Measurements from ENCODE around the gene ECSCR.
A peak's percentile ranks its signal among the peaks of the same experiment; 100 is the strongest.
"Not testable (repeated sequence)": the region's sequence is repeated elsewhere in the genome, so short reads cannot be mapped to it uniquely, and the experiment has no call there.

ECSCR gene

DNA sequence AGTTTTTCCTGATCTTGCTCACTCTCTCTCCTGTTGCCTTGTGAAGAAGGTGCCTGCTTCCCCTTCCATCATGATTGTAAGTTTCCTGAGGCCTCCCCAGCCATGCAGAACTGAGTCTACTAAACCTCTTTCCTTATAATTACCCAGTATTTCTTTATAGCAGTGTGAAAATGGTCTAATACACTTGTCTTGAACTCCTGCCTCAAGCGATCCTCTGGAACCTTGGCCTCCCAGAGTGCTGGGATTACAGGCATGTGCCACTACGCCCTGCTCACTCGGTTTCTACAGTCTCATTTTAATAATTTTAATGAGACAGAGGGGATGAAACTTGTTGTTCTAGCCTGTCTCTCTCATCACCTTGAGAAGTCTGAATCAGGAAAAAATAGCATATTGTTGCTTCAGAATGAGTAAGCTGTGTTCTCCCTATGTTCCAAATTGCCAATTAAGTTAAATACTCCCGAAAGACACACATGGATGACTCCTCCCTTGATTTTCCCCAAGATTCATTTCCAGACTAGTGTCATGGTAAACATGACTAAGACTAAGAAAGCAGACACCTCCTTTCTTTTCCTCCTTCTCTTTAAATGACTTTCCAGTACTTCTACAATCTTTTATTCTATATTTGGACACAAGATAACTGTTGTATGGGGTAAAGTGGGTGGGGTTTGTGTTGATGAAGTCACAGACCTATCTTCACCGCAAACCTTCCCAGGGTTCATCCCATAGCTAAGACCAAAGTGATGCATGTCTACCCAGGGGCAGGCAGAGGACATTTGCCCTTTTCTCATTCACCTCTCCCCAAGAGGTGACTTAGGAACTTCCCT lies 15.4 kb downstream of the ECSCR start:
- DNase-seq (ENCODE audit: low read depth) = no peak

DNA sequence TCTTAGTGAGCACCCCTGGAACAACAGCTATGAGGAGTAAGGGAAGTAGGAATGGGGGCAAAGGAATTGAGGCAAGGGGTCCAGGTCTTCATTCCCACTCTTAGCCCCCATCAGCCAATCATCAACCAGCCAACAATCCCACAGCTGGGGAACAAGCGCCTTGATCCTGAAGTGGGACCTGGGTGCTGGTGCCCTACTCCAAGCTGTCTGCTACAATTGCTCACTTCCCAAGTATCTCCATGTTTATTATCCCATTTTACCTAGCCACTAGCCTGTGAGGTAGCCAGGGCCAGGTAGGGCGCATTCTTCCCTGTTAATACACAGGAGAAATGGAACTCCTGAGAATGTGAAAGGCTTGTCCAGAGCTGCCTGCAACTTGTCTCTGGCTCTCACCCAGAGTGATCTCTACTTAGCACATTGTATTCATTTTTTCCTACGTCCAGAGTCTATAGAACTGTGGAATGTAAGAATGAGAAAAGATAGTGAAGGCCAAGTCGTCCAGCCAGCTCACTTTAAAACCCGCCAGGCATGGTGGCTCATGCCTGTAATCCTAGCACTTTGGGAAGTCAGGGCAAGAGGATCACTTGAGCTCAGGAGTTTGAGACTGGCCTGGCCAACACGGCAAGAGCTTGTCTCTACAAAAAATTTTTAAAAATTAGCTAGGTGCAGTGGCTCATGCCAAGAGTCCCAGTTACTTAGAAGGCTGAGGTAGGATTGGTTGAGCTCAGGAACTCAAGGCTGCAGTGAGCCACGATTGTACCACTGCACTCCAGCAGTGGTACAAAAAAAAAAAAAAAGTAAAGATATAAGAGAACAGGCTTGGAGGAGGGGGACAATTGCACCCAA lies 17.0 kb downstream of the ECSCR start:
- DNase-seq (ENCODE audit: low read depth) = no peak

DNA sequence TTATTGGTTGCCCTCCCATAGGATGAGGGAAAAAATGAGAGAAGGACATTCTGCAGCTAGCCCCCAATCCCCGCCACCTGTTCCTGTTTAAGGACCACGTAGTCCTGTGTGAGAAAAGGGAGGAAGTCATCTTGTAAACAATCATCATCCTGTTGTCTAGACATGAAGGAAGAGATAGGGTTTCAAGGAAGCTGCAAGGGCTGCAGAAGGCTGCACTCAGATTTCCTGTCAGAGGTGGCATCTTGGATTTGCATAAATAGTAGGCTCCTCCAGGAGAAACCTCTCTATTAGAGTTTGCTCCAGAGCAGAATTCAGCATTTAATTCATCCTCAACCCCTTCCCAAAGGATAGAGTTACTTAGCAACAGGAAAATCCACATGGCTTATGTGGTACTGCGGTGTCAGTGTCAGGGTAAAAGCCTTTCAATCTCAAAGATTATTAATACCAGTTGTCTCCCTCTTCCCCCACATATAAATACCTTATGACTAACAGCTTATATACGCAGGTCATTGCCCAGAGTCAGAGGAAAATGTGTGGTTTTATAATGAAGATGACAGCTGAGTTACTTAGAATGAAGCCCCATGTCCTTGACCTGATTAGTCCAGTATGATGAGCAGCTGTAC lies 18.6 kb downstream of the ECSCR start:
- DNase-seq (ENCODE audit: low read depth) = no peak

- not testable (repeated sequence) for DNase-seq (ENCODE audit: low read depth)
Measured at GRCh38 chr5:139440416-139440815, 22.1 kb downstream of the ECSCR start.

GRCh38 chr5:139439013-139439903 lies 23.3 kb downstream of the ECSCR start, which contains the start of gene DNAJC18:
TSS of gene DNAJC18 (minus strand) at chr5:139439525. CDS start at chr5:139439445, 80 bp downstream.
- peak; percentile 83 for DNase-seq (ENCODE audit: low read depth)

DNA sequence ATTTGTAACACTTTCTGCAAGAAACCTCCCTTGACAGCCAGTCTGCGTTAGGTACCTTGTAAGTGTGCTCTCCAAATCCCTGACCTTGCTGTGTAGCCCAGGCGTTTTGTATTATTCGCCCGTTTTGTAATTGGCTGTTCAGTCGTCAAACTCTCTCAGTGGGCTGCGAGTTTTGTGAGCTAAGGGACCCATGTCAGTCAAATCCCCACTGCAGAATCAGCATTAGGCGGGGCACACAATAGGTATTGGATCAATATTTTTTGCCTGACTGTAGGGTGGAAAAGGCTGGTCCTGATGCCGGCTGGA lies 23.9 kb downstream of the ECSCR start:
- DNase-seq (ENCODE audit: low read depth) = no peak

GRCh38 chr5:139435676-139436075 lies 26.9 kb downstream of the ECSCR start:
- no peak for DNase-seq (ENCODE audit: low read depth)

DNA sequence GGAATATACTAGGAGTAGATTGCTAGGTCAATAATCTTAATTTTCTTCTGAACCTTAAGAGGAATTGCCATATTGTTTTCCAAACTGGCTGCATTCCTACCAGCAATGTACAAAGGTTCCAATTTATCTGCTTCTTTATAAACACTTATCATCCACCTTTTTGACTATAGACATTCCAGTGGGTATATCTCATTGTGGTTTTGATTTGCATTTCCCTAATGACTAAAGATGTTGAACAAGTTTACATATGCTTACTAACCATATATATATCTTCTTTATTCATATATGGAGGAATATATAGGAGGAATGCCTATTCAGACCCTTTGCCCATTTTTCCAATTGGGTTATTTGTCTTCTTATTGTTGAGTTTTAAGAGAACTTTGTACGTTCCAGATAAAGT lies 30.8 kb downstream of the ECSCR start:
- DNase-seq (ENCODE audit: low read depth) = no peak

- no peak for DNase-seq (ENCODE audit: low read depth)
Measured at GRCh38 chr5:139430015-139430414, 32.5 kb downstream of the ECSCR start.

DNA sequence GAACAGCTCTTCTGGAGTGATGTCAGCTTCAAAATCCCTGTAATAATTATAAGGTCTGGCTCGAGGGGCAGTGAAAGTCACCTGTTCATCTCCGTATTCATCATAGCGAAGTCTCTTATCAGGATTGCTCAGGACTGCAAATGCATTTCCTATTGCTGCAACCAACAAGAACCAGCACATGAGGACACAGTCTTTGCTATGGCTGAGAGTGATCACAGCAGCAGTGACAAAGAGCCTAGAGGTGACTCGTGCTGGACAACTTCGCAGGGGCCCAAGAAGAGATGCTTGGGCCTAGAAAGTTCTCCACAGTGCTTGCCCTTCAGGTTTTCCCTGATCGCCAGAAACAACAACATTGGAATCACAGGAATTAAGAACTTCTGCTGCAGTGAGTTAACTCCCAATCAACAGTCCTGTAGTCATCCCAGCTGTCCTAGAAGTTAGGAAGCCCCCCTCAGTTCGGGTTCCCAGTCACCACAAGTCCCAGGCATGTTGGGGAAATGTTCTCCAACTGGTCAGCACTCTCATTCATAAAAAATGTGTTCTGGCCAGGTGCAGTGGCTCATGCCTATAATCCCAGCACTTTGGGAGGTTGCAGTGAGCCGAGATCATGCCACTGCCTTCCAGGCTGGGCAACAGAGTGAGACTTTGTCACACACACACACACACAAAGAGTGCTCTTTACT lies 36.2 kb downstream of the ECSCR start:
- no peak for DNase-seq (ENCODE audit: low read depth)

DNA sequence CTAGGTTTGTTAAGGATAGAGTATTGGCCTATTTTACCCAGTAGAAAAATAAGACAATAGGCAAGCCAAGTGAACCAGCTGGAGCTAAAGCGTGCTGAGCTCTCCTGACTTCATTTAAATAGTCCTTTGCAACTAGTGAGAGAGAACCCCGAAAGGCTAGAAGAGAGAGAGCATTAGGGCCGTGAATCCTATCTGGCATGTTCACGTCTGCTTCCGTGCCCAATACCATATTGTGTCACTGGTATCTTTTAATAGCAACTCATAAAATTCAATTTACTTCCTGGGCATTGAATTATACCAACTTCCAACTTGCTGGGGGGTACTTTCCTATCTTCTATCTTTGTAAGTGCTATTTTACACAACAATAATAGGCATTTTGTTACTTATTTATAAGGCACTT lies 37.0 kb downstream of the ECSCR start:
- no peak for DNase-seq (ENCODE audit: low read depth)

DNA sequence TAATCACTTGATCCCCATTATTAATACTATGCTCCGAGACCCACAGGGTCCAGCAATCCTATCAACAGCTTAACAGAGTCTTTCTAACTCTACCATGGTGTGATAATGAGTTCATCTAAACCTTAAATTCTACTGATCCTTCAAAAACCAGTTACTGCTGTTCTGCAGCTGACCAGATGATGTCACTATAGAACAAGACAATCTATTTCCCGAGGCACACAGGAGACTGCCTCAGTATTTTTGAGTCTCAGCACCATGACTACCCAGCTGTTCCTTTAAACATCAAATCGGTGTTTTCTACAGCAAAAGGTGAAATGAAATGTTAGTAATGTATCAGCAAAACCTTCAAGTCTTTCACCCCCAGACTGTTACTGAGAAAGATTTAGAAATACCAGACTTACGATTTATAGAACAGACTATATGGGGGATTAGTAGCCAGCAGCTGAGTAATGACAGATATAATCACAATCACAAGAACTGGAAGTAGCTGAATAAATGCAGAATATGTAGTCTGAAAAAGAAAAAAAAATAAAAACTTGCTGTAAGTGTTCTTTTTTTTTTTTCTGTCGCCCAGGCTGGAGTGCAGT lies 40.1 kb downstream of the ECSCR start:
- DNase-seq (ENCODE audit: low read depth) = peak; percentile 29

- no peak for DNase-seq (ENCODE audit: low read depth)
Measured at GRCh38 chr5:139419226-139420192, 43.0 kb downstream of the ECSCR start.

- DNase-seq (ENCODE audit: low read depth) = no peak
Measured at GRCh38 chr5:139418793-139419192, 43.8 kb downstream of the ECSCR start.

- DNase-seq (ENCODE audit: low read depth) = no peak
Measured at GRCh38 chr5:139417214-139417613, 45.3 kb downstream of the ECSCR start.

GRCh38 chr5:139416651-139417050 lies 45.9 kb downstream of the ECSCR start:
- no peak for DNase-seq (ENCODE audit: low read depth)

DNA sequence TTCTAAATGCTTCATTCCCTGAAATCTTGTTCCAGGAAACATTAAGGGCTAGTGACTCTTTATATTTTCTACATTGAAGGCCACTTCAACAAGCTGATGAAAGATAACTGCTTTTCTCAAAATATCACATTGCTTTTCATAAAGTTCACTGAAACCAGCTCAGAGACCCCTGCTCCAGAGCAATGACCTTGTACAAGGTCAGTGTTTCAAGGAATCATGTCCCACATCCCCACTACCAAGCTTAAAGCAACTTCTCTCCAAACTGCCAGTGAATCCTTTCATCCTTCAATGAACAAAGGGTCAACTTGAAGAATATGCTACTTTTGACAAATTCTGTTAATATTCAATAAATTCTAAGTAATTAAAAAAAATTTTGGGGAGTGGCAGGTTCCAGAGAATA lies 46.7 kb downstream of the ECSCR start:
- no peak for DNase-seq (ENCODE audit: low read depth)

- DNase-seq (ENCODE audit: low read depth) = no peak
Measured at GRCh38 chr5:139415221-139415861, 47.2 kb downstream of the ECSCR start.

DNA sequence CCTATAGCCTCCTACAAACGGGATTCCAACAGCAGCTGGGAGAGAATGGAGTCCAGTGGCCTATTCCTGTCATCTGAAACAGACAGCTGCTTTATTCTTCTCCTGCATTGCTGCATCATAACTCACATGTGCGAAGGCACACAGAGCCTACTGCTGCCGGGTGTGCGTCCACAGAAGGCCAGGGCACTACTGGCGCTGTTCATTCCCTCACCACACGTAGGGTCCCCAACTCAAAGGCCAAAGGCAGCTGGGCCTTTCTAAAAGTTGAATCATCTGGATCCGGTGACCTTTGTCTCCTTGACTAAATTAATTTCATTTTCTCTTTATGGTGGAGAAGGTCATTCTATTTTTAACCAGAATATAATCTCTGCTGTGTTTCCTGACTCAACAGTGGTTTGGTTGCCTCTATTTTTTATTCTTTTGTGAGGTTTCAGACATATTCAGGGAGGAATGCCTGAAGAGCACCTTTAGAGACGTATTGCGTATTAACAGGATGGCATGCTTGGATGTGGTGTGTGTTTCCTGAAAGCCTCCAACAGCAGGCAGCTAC lies 47.9 kb downstream of the ECSCR start:
- DNase-seq (ENCODE audit: low read depth) = no peak
